NCI-H524 treated with DMSO at 0.1 percent for 48 hours (cell line): Measurements from ENCODE around the gene DSTYK.
A peak's percentile ranks its signal among the peaks of the same experiment; 100 is the strongest.
"Not testable (repeated sequence)": the region's sequence is repeated elsewhere in the genome, so short reads cannot be mapped to it uniquely, and the experiment has no call there.

ENCODE experiments used
- DNase-seq: peaks from one replicate; lab custom pipeline; 2025; lab: John Stamatoyannopoulos, UW

DSTYK gene

DNA sequence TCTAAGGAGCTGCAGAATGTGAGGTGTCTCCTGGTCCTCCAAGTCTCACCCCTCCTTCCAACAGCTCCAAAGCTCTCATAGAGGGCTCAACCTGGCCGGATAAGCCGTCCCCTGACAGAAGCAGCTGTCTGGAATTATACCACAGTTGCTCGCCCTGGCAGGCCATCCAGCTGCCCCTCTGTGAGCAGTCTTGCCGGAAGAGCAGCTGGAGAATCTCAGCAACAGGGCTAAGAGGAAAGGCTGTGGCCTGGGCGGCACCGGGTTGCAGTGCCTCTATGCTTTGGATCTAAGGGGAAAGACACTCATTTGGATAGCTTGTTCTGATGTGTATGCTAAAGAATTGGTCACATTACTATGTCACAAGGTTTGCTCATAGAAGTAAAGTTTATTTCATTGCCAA lies 28.6 kb upstream of the DSTYK start:
- DNase-seq = peak; percentile 21

DNA sequence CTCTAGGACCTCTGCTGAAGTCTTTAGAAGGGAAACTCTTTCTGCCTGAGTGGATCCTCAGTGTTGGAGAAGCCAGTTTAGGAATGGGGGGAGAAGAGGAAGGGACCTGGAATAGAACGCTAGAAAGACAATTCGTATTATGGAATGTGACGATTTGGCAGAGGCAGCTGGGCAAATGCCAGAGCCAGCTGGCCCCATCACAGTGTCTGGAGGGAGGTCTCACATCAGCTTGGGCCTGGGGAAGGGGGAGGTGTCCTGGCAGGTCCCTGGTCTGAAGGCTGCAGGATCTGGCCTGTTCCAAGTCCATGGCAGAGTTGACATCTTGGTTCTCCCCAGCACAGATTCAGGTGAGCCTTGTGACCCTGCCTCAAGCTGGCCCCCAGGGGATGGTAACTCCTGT lies 27.6 kb upstream of the DSTYK start:
- DNase-seq = no peak

DNA sequence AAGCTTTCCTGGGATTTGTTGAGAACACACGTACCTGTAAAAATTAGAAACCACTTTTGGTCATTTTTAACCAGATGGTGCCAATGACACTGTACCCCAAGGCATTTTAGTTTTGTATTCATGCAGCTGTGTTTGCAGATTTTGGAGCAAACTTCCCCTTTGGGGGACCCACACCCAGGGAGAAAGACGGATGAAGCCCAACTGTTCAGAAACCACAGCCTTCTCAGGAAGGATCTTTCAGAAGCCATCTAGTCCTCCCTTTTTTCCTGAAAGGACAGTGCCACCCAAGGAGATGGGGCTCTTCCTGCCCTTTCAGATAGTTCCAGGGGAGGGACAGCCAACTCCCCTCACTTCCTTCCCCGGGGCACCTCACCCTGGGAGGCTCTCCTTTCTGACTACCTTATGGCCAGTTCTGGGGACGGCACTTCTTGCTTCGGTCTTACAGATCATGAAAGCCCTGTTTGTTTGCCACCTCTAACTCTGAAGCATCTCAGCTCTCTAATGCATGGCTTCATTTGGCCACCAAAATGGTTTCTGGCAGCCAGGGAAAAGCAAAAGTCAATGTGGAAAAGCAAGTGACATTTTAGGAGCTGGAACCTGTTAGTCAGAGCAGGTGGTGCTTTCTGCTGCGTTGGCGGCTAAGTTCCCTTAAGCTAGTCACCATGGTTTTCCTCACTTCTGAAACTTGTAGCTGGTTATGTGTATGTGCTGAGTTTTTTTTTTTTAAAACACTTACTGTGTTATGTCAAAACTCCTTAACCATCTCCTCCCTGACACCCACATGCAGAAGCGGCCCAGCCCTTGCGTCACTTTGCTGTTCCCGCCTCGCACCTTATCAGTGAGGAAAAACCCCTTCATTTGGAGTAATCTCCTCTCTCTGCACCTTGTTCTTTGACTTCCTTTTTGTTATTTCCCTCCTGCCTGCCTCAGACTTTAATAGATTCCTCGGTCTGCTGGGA lies 26.3 kb upstream of the DSTYK start:
- no peak for DNase-seq

DNA sequence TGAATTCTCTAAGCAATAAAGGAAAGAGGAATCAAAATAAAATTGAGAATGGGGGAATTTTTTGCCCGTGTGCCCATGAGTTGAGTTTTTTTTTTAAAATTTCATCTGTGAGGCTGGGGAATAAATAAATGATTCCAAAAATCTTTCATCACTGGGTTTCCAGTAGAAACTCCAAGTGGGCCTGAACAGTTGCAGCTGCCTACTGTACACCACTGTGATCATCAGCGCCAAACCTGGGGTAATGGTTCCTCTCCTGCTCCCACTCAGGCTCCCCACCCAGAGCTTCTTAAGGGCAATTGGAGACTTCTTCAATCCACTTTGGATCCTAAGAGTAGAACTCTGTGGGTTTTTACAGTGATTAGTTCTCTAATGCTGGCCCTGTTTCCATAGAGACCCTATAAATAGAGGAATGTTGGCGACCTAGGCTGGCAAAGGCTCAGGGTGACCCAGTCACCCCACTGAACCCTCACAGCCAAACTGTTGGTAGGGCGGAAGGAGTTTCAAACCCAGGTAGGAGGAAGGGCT lies 25.5 kb upstream of the DSTYK start:
- no peak for DNase-seq

DNA sequence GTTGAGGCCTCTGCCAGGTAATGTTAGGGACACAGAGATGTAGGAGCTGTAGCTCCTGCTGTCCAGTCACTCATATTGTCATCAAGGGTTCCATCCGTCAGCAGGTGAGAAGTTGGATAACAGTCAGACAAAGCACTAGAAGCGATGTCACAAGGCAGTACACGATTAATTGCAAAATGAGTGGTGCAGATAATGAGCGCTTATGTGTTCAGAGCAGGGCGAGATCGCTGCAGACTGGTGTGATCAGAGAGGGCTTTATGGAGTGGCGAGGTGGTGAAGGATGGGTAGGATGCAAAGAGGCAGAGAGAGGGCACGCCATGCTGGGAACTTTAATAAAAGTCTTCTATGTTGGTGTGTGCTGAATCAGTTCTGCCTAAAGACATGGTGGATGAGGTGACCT lies 25.0 kb upstream of the DSTYK start:
- no peak for DNase-seq

DNA sequence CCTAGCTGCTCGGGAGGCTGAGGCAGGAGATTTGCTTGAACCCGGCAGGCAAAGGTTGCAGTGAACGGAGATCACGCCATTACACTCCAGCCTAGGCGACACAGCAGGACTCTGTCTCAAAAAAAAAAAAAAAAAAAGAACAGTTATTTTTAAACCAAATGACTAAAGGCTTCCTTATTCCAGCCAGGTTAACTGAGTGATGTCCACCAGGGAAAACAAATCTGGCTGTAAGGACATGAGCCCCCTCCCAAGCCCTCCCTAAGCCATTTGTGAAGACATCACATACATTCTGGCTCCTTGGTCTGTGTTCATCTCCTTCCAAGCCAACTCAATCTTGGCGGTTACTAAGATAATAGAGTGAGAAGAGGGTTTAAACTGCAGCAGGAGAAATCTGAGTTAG lies 24.4 kb upstream of the DSTYK start:
- no peak for DNase-seq

DNA sequence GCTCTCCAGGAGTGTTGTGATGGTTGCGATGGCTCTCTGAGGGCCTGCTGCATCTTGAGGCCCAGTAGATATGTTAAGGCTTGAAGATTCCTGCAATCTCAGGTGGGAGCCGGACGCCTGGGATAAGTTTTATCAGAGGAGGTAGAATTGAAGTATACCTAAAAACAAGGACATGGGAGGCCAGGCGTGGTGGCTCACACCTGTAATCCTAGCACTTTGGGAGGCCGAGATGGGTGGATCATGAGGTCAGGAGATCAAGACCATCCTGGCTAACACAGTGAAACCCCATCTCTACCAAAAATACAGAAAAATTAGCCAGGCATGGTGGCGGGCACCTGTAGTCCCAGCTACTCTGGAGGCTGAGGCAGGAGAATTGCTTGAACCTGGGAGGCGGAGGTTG lies 22.5 kb upstream of the DSTYK start:
- not testable (repeated sequence) for DNase-seq

DNA sequence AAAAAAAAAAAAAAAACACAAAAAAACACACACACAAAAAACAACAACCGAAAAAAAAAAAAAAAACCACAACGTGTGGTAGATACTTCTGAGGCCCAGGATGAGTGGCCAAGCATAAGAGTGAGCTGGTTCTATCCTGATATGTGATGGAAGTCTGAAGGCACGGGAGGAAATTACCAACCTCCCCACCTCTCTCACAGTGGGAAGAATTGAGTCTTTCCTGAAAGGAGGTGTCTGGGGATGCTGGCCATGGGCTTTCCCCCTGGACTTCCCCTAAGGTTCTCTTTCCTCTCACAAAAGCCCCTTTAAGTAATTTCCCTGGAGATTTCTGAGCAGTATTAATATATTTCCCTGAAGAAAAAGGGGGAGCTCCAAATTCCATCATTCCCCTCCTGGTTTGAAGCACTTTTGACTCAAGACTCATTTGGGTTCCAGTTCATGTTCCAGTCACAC lies 21.5 kb upstream of the DSTYK start:
- DNase-seq = no peak

DNA sequence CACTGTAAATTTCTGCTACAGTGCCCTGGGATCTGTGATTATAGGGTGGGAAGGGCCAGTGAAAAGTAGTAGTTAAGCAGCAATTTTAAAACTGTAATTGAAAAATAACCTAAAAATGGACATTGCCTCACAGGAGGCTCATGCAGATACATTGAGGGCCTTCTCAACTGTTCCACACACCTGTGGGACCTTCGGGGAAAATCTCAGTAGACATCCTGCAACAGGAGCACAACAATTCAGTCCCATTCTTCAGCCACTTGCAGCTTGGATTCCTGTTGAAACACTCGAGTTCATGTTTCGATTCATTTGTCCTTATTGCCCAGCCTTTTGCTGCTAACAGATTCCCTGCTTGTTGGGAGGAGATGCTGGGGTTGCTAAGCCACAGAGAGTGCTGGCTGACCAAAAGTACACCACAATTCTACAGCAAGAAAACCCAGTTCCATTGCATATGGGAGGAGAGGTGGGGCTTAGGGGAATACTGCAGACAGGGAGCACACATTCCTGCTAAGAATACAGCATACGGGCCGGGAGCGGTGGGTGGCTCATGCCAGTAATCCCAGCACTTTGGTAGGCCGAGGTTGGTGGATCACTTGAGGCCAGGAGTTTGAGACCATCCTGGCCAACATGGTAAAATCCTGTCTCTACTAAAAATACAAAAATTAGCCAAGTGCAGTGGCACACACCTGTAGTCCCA lies 20.8 kb upstream of the DSTYK start:
- no peak for DNase-seq

DNA sequence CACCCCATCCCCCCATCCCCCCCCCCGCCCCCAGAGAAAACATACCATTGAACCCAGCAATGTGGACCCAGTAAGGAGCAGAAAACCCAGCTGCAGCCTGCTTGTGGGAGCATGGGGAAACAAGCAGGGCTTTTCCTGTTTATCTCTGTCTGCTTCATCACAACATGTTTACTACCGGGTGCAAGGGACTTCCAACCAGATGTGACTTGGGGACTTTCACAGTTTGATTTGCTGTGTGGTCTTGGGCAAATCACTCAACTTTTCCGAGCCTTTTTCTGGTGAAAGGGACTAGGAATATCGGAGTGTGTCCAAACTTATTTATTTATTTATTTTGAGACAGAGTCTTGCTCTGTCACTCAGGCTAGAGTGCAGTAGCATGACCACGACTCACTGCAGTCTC lies 19.5 kb upstream of the DSTYK start:
- DNase-seq = no peak

DNA sequence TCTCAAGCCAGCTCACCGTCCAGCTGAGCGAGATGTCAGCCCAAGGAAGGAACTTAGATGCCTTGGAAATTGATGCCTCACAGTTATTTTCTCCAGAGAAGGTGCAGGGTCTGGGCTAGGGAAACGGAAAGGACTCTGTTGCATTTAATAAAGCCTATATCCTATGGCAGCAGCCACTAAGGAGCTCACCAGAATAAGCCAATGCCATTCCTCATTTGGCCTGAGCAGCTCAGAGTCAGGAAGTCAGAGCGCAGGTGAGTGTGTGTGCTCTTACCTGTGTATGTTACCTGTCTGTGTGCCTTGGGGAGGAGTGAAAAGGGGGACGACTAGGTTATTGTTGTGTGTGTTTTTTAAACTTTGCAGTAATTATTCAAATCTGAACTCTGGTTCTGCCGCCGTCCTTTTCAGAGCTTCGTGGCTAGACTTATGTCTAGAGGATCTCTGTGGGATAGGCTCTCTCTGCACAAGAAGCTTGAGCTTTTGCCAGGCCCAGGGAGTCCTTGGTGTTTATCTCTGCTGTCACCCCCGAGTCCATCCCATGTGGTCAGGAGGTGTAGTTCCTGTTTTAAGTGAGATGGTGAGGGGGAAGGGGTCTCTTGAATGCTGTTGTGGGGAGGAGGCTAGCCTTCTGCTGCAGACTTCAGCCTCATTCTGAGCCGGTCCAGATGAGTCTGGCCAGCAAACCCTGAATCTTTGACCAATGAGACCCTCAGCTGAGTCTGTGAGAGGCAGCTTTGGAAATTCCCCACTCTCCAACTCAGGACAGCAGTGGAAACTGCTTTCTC lies 18.6 kb upstream of the DSTYK start:
- no peak for DNase-seq

DNA sequence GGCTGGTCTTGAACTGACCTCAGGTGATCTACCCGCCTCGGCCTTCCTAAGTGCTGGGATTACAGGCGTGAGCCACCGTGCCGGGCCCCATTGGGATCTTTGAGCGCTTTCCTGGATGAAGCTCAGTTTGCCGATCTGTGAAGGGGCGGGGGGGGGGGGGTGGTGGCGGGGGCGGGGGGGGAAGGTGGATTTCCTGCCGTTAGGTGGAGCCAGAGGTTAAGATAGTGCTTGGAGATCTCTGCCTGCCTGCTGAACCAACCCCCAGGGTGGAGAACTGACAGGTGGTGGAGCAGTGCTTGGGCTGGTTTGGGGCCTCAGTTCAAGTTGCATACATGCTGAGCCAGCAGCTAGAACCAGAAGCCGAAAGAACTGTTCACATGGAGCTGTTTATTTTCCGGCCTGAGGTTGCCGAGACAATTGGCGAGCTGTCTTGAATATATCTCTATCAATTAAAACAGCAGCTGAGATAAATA lies 17.9 kb upstream of the DSTYK start:
- DNase-seq = peak; percentile 64

DNA sequence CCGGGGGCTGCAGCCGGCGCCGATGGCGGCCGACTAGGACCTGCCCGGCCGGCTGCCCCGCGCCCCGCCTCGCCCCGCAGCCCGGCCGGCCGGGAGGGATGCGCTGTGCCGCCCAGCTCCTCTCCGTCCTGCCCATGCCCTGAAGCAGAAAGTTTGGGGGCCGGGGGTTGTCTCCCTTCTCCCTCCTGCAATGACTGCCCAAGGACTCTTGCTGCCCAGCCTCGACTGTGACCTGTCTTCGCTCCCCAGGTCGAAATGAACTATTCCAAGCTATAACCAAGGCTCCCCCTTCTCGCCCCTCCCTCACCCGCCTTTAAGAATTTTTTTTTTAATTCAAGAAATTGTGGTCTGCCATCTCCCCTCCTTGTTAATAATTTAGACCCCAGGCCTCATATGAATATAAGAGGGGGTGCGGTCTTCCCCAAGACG lies 16.6 kb upstream of the DSTYK start:
- DNase-seq = no peak

DNA sequence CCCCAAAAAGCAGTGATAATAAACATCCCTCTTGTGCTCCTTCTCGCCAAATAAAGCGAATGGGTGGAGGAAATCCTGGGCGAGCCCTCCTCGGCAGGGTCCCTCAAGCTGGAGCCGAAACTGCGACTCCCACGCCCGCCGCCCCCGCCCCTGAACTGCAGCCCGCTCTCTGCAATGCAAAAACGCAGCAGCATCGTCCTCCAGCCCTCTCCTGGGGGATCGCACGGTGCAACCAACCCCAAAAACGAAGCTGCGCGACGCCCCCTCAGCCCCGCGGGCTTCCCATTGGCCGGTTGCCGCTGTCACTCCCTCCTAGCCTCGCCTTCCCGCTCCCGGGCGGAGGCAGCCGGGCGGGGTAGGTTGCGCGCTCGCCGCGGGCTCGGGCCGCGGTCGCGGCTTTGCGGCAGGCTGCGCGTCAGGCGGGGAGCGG lies 16.1 kb upstream of the DSTYK start, which contains the start of gene TMCC2:
TMCC2 (plus strand) TSS at position 363 of the 430 bp plus-strand sequence. CDS start 619 bp downstream, outside the sequence.
- DNase-seq = peak; percentile 74

DNA sequence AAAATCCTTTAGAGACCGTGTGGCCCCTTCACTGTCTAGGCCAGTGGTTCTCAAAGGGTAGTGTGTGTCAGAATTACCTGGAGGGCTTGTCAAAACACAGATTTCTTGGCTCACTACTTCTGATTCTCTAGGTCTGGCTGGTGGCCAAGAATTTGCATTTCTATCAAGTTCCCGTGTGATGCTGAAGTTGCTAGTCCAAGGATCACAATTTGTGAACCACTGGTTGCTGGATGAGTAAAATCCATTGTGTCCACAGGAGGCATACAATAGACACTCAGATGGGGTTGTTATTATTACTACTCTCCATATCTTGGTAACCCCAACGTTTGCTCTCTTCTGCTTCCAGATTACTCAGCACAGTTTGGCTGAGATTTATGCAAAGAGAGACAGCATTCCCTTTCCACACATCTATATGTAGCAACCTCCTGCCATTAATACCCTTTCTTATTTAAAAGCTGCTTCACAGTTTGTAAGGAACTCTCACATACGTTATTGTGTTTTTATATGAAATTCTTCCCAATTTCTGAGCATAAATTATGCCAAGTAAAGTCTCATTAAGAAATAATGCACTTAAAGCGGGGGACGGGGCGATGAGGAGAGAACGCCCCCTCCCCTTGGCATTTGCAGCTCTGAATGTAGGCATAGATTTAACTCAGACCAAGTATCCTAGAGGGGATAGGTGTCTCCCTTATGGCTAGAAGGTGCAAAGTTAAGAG lies 15.5 kb upstream of the DSTYK start:
- DNase-seq = no peak

DNA sequence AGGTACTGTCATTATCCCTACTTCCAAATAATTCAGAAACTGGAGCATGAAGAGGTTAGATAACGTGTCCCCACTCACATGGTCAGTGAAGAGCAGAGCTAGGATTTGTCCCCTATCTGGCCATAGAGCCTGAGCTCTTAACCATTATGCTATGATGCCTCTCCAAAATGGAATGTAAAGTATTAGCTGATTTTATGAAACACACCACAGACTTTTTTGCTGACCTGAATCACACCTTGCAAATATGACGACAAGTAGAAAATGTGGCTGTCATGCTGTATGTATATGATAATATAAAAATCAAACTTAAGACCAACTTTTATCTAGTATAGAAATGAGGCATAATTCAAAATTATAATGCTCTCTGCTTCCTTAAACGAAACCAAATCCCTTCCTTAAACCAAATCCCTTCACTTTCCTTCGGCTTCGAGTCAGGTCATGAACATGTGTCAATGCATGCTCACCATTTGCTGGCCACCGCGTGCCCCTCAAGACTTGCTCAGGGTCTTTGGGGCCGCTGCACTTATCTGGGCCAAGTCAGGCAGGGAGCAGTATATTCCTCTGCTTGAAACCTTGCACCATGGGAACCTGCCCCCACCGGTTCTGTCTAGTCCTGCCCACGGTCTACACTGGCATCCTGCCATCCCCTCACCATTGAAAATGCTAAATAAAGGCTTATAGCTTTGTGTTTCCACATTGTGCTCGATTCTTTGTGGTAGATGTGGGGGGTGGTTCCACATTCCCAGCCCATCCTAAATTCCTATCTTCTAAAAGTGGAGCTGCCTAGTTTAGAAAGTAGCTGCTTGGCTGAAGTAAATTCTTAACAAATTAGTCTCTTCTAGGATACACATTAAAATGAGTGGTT lies 14.6 kb upstream of the DSTYK start:
- DNase-seq = no peak

DNA sequence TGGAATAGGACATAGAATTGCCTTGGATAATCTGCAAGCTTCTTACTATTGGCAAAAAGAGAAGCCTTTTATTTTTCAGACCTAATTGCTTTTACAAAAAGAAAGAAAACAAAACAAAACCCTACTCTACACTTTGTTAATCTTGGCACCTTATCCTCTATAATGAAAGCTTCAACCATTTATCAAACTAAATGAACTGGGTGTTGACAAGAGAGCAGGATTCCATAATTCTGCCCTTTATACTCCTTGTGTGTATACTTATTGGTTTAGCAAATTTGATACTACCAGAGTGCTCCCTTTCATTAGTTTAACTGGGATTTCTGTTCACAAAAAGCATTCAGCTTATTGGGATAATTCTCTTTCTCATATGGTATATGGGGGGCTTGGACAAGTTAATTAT lies 13.2 kb upstream of the DSTYK start:
- no peak for DNase-seq

DNA sequence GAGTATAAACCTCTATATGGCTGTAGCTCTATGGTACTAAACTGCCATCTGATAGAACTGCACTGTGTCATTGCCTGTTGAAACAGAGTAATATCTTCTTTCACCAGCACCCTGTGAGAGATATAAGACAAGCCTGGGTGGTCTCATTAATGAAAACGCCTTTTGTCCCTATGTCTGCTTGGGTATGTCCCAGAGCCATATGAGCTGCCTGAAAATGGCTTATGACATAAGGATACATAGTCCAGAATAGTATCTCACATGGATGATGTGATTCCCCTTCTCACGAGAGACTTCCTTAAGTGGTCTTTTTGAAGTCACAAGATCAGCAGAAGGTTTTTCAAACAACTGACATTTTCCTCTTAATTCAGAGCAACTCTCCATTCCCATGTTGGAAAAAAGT lies 8.9 kb upstream of the DSTYK start:
- DNase-seq = no peak

DNA sequence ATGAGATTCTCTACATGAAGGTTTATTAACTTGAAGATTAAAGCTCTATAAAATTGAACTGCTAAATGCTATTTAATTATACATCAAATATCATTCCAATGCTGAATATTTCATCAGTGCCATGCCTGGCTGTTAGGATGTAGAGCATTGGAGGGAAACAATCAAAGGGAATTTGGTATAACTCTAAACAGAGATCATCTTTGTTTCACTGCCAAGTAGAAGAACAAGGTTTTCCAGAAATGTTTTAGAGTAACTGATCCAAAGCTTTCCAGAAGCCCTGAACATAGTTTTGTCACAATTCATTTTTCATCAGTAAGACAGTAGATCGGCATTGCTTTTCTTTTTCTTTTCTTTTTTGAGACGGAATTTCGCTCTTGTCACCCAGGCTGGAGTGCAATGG lies 5.9 kb upstream of the DSTYK start:
- no peak for DNase-seq

DNA sequence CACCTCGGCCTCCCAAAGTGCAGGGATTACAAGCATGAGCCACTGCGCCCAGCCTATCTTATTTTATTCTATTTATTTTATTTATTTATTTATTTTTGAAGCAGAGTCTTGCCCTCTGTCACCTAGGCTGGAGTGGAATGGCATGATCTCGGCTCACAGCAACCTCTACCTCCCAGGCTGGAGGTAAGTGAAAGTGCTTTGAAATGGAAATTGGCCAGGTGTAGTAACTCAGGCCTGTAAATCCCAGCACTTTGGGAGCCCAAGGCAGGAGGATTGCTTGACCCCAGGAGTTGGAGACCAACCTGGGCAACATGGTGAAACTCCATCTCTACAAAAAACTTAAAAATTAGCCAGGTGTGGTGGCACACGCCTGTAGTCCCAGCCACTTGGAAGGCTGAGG lies 5.1 kb upstream of the DSTYK start:
- DNase-seq = no peak
